ENCODE results near the gene RAI1. TPM values are rescaled to one million over a fixed set of nuclear protein-coding genes. Genes with fewer than 3 reads are reported as not detected.

Gene RAI1
- total RNA-seq, 1 donor from 2014 or later: 33.5 TPM

DNA sequence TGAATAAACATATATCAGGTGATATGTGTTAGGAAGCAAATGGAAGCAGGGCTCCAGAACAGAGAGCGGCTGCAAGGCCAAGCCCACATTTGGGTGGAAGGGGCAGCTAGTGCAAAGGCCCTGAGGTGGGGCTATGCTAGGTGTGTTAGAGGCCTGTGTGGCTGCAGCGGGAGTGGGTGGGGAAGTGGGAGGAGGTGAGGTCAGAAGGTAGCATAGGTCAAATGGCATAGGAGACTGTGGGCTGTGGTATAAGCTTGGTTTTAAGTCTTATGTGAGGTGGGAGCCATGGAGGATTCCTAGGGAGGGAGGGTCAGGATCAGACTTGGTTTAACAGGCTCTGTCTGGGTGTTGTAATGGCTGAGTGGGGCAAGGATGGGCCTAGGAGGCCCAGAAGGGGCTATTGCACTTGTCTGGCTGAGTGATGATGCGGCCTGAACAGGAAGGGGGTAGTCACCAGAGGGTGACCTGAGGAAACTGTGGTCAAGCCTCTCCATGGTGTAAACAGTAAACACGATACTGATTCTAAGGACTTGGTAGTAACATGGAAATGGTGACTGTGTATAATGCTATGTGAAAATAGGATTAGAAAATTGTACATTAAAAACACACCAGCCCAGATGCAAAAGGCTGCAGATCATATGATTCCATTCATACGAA, 31.1 kb downstream of the RAI1 start:
- Mint-ChIP-seq H3K36me3 (ENCODE audit: low read depth) (peaks cover 3% of the 10 kb centered on the region), H3K27me3 (ENCODE audit: low read depth) (no peaks in the 10 kb centered on the region), H3K4me3 (ENCODE audit: low read depth) (no peak overlapping the region), H3K9me3 (no peaks in the 10 kb centered on the region), H3K4me1 (ENCODE audit: low read depth) (peaks cover 19% of the 10 kb centered on the region), H3K27ac (peak overlapping the region; percentile 84)
- intact Hi-C loops (cut with micrococcal nuclease): no loop called here
- DNase-seq (ENCODE audit: low spot score): no peak

DNA sequence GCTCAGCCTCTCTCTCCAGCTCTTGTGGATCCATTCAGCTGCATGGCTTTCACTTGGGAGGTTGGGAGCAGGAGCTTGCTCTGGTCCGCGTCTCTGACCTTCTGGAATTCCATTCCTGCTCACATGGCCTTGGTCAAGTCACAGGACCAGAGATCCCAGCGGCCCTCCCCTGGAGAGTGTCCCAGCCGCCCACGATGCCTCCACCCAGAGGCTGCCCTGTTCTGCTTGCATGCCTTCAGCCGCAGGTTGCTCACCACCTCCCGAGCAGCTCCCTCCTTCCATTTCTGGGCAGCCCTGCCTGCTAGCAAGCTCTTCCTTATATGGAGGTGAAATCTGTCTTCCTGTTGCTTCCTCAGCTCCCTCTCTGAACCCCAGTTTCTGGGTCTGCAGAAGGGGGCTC, 32.6 kb downstream of the RAI1 start:
- no peak for DNase-seq (ENCODE audit: low spot score)
- H3K27me3 Mint-ChIP-seq (ENCODE audit: low read depth): no peaks in the 10 kb centered on the region
- no peaks in the 10 kb centered on the region for H3K9me3 Mint-ChIP-seq
- intact Hi-C loops (cut with micrococcal nuclease): no loop called here
- no peak overlapping the region for H3K27ac Mint-ChIP-seq
- H3K4me1 Mint-ChIP-seq (ENCODE audit: low read depth): peaks cover 26% of the 10 kb centered on the region
- H3K4me3 Mint-ChIP-seq (ENCODE audit: low read depth): no peak overlapping the region
- peaks cover 7% of the 10 kb centered on the region for H3K36me3 Mint-ChIP-seq (ENCODE audit: low read depth)

DNA sequence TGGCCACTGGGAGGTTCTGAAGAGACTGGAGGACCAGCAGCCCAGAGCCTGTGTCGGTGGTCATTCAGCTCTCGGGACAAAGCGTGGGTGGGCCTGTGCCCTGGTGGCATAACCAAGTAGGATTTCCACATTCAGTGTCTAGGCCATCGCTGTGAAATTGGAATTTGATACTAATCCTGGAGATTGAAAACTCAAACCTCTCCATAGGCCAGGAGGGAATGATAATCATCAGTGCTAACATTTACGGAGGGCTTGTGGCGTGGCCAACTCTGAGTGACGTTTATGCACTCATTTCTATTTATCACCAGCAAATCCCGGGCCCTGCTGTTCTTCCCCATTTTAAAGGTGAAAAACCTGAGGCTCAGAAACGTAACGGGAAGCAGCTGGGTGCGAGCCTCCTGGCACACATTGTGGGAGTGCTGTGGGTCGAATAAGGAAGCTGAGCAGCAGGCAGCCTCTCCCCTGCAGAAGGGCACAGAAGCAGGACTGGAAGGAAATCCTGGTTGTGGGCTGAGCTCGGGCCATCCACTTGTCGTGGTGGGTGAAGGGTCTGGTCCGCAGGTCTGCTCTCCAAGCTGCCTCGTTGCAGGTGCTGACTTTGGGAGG, 33.1 kb downstream of the RAI1 start:
- Mint-ChIP-seq H3K4me3 (ENCODE audit: low read depth) (no peak overlapping the region), H3K36me3 (ENCODE audit: low read depth) (peaks cover 7% of the 10 kb centered on the region), H3K27ac (no peak overlapping the region), H3K4me1 (ENCODE audit: low read depth) (peaks cover 29% of the 10 kb centered on the region), H3K9me3 (no peaks in the 10 kb centered on the region), H3K27me3 (ENCODE audit: low read depth) (peaks cover 2% of the 10 kb centered on the region)
- intact Hi-C loops (cut with micrococcal nuclease): no loop called here
- DNase-seq (ENCODE audit: low spot score): no peak

DNA sequence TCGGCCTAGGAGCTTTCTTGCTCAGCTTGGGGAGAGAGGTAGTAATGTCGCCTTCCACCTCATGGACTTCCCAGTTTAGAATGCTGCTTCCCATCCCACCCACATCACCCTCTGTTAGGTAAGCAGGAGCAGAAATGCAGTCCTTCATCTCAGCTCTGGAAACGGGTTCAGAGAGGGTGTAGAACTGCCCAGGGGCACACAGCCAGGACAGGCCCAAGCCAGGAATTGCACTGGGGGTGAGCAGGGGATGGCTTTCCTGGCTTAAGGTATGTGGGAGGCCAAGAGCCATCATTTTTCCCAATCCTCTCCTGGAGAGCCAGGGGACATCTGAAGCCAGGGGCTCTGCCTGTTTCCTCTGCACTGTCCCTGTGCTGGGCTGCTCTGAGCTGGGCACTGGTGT, 33.6 kb downstream of the RAI1 start:
- H3K27ac Mint-ChIP-seq: no peak overlapping the region
- no peaks in the 10 kb centered on the region for H3K9me3 Mint-ChIP-seq
- H3K4me1 Mint-ChIP-seq (ENCODE audit: low read depth): peaks cover 29% of the 10 kb centered on the region
- H3K27me3 Mint-ChIP-seq (ENCODE audit: low read depth): peaks cover 3% of the 10 kb centered on the region
- H3K36me3 Mint-ChIP-seq (ENCODE audit: low read depth): peaks cover 7% of the 10 kb centered on the region
- H3K4me3 Mint-ChIP-seq (ENCODE audit: low read depth): no peak overlapping the region
- intact Hi-C loops (cut with micrococcal nuclease): no loop called here
- no peak for DNase-seq (ENCODE audit: low spot score)

DNA sequence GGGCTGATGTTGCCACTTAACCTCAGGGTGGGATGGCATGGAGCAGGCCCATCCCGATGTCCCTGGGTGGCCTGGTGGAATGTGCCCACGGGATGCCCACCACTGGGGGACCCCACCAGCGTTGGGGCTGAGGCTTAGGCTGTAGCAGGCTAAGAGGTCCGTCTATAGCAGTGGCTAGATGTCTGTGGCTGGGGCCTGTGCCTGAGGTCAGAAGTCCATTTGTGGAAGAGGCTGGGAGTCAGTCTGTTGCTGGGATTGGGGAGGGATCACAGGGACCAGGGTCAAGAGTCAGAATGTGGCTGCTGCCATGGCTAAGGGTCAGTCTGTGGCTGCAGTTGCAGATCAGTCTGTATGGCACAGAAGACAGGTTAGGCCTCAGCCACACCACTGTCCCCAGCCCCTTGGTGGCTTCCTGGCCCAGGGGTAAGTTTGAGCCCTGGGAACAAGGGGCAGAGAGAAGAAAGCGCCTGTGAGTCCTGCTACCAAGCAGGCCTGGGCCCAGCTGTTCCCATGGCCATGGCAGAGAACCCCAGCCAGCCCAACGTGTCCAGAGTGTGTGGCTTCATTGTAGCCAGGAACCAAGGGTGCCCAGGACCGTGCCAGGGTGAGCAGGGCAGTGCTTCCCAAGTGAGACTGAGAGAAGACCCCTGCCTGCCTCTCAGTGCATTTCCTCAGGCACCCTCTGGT, 35.7 kb downstream of the RAI1 start:
- Mint-ChIP-seq H3K27ac (no peak overlapping the region), H3K4me1 (ENCODE audit: low read depth) (peaks cover 31% of the 10 kb centered on the region), H3K36me3 (ENCODE audit: low read depth) (peaks cover 9% of the 10 kb centered on the region), H3K9me3 (no peaks in the 10 kb centered on the region), H3K27me3 (ENCODE audit: low read depth) (peaks cover 13% of the 10 kb centered on the region), H3K4me3 (ENCODE audit: low read depth) (no peak overlapping the region)
- intact Hi-C loops (cut with micrococcal nuclease): no loop called here
- DNase-seq (ENCODE audit: low spot score): no peak

DNA sequence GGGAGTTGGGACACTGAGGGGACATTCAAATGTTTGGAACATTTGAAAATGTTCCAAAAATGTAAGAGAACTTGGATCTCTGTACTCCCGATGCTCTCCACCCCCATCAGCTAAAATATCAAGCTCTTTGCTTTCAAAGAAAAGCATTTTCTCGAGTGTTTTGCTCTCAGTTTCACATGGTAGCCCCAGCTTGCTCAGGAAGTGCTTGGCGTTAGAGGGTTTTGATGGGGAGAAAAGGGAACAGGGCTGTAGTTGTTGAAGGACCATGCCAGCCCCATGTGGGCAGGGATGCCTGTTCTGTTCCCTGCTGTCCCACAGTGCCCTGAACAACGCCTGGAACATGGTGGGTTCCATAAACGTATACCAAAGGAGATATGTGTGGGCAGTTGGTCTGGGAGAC, 37.0 kb downstream of the RAI1 start:
- peaks cover 30% of the 10 kb centered on the region for H3K4me1 Mint-ChIP-seq (ENCODE audit: low read depth)
- H3K27me3 Mint-ChIP-seq (ENCODE audit: low read depth): peaks cover 23% of the 10 kb centered on the region
- no peaks in the 10 kb centered on the region for H3K9me3 Mint-ChIP-seq
- H3K27ac Mint-ChIP-seq: no peak overlapping the region
- no peak for DNase-seq (ENCODE audit: low spot score)
- no peak overlapping the region for H3K4me3 Mint-ChIP-seq (ENCODE audit: low read depth)
- intact Hi-C loops (cut with micrococcal nuclease): no loop called here
- peaks cover 15% of the 10 kb centered on the region for H3K36me3 Mint-ChIP-seq (ENCODE audit: low read depth)

DNA sequence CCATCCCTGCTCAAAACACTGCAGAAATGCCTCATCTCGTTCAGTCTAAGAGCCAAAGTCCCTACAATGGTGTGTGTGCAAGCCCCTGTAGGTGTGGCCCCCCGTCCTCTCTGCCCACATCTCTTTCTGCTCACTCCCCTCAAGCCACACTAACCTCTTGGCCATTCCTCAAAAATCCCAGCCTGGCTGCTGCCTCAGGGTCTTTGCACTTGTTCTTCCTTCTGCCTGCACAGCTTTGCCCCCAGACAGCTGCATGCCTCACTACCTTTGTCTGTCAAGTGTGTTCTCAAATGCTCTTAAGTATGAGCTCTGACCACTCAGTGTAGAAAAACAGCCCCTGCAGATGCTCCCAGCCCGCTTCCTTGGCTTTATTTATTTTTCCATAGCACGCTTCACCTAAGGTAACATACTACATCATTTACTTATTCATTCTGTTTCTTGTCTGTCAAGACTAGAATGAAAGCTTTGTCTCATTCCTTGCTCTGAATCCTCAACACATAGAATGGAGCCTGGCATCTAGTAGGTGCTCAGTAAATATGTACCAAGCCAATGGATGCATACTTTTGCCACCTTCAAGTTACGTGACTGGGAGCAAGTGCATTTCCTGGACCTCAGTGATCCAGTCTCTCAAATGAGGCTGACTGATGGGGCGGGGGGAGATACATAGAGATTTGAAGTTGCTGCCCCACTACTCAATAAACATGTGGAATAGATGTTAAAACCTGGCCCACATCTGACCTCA, 38.1 kb downstream of the RAI1 start:
- intact Hi-C loops (cut with micrococcal nuclease): no loop called here
- H3K27me3 Mint-ChIP-seq (ENCODE audit: low read depth): peaks cover 30% of the 10 kb centered on the region
- no peak overlapping the region for H3K27ac Mint-ChIP-seq
- no peaks in the 10 kb centered on the region for H3K9me3 Mint-ChIP-seq
- H3K4me1 Mint-ChIP-seq (ENCODE audit: low read depth): peaks cover 30% of the 10 kb centered on the region
- H3K4me3 Mint-ChIP-seq (ENCODE audit: low read depth): no peak overlapping the region
- DNase-seq (ENCODE audit: low spot score): no peak
- H3K36me3 Mint-ChIP-seq (ENCODE audit: low read depth): peaks cover 12% of the 10 kb centered on the region

DNA sequence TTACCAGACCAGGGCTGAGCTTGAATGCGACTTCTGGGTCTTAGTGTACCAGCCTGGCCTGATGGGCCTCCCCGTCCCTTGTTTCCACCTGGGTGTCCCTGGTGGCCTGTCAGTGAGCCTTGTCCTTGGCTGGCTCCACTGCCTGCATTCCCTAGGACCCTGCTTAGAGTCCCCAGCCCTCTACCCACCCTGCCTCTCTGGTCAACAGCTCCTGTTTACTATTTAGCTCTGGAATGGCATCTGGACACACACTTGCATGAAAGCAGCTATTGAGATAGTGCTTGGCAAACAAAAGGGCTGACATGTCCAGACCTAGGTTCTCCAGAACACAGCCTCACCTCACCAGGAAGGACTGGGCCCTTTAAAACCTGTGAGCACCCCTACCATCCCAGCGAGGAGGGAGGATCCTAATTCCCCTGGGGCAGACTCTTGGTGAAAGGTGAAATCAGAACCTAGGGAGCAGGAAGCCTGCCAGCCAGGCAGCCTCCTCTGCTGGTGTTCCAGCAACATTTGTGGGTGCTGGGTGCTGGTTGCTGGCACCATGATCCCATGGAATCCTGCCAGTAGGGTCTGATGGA, 38.8 kb downstream of the RAI1 start:
- Mint-ChIP-seq H3K36me3 (ENCODE audit: low read depth) (peaks cover 12% of the 10 kb centered on the region), H3K4me1 (ENCODE audit: low read depth) (peaks cover 31% of the 10 kb centered on the region), H3K27ac (no peak overlapping the region), H3K27me3 (ENCODE audit: low read depth) (peaks cover 31% of the 10 kb centered on the region), H3K9me3 (no peaks in the 10 kb centered on the region), H3K4me3 (ENCODE audit: low read depth) (no peak overlapping the region)
- intact Hi-C loops (cut with micrococcal nuclease): loop anchor here (5.0 kb wide), 2 partner anchors 38 to 62 kb away; partner anchors contain the start of gene RAI1
- DNase-seq (ENCODE audit: low spot score): no peak

DNA sequence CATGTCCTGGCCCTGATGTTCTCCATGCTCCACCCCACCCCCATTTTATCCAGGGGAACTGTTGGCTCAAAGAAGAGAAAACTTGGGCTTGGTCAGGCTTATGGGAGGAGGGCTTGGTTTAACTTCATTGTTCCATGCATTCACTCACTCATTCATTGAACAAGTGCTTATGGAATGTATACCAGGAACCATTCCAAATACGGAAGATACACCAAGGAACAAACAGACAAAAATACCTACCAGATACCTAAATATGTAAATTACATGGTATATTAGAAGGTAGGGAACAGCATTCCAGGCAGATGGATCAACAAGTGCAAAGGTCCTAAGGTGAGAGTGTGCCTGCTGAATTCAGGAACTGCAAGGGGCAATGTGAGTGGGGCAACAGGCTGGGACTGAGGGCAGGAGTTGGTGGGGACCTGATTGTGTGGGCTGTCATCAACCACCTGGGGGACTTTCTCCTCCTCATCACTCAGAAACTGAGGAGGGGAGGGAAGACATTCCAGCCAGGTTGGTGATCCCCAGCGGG, 39.9 kb downstream of the RAI1 start:
- H3K4me3 Mint-ChIP-seq (ENCODE audit: low read depth): no peak overlapping the region

DNA sequence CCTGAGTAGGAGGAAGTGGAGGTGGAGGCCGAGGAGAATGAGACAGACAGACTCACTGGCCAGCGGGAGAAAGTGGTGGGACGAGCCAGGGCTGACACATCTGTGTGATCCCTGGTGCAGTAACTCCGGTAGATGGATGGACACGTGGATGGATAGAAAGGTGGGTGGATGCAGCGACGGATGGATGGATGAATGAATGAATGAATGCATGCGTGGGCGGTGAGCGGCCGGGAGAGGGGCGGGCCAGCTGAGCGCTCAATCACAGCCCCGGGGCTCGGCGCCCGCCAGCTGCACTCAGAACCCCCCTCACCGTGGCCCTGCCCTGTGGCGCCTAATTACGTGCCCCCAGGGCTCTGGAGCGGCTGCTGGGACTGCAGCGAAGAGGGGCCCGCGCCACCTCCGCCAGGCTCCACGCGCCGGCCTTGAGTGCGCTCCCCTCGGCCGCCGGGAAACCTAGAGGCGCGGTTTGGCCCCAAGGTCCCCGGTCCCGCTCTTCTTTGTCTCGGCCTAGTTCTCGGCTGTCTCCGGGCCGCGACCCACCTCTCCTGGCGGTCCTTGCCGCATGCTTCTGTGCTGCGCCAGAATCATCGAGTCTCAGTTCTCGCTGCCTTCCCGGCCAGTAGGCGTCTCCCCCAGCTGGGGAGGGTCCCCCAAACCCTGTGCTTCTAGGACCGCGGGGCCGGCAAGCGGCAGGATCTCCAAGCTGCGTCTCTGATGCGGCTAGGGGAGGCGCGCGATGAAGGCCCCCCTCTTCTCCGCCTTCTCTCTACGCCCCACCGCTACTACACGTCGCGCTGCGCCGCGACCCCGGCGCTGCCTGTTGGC, 41.0 kb downstream of the RAI1 start:
- H3K4me1 Mint-ChIP-seq (ENCODE audit: low read depth): peaks cover 32% of the 10 kb centered on the region
- intact Hi-C loops (cut with micrococcal nuclease): loop anchor here (5.0 kb wide), 2 partner anchors 40 to 60 kb away; partner anchors contain the start of gene RAI1
- peaks cover 31% of the 10 kb centered on the region for H3K27me3 Mint-ChIP-seq (ENCODE audit: low read depth)
- no peaks in the 10 kb centered on the region for H3K9me3 Mint-ChIP-seq
- H3K4me3 Mint-ChIP-seq (ENCODE audit: low read depth): peak overlapping the region; percentile 41
- no peak for DNase-seq (ENCODE audit: low spot score)
- H3K27ac Mint-ChIP-seq: no peak overlapping the region
- peaks cover 12% of the 10 kb centered on the region for H3K36me3 Mint-ChIP-seq (ENCODE audit: low read depth)

More for the DNA sequence above, 39.9 kb downstream of the RAI1 start:
- Mint-ChIP-seq H3K27me3 (ENCODE audit: low read depth) (peaks cover 31% of the 10 kb centered on the region), H3K36me3 (ENCODE audit: low read depth) (peaks cover 12% of the 10 kb centered on the region), H3K27ac (no peak overlapping the region), H3K4me1 (ENCODE audit: low read depth) (peaks cover 33% of the 10 kb centered on the region), H3K9me3 (no peaks in the 10 kb centered on the region)
- no peak for DNase-seq (ENCODE audit: low spot score)
- intact Hi-C loops (cut with micrococcal nuclease): loop anchor here (5.0 kb wide), 2 partner anchors 39 to 61 kb away; partner anchors contain the start of gene RAI1

DNA sequence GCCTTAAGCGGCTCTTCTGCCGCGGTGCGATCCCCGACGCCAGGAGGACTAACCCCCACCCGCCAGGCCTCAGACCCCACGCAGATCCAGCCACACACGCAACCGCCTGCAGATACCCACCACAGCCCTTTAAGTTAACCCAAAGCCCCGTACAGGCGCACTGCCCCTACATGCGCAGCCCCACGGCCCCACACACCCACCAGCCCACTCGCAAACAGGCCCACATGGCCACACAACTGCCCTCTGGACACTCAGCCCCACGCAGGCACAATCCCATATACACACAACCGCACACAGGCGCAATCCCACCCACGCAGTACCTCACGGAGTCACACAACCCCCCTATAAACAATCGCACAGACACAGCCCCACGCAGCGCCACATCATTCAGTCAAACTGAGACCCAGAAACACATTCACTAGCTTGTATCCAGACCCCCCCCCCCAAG, 41.7 kb downstream of the RAI1 start:
- Mint-ChIP-seq H3K4me1 (ENCODE audit: low read depth) (peaks cover 28% of the 10 kb centered on the region), H3K27ac (no peak overlapping the region), H3K4me3 (ENCODE audit: low read depth) (peak overlapping the region; percentile 47), H3K9me3 (no peaks in the 10 kb centered on the region), H3K36me3 (ENCODE audit: low read depth) (peaks cover 8% of the 10 kb centered on the region), H3K27me3 (ENCODE audit: low read depth) (peaks cover 31% of the 10 kb centered on the region)
- intact Hi-C loops (cut with micrococcal nuclease): loop anchor here (5.0 kb wide), 2 partner anchors 41 to 59 kb away; partner anchors contain the start of gene RAI1
- DNase-seq (ENCODE audit: low spot score): no peak
